Fibroblast of skin of back (primary cell): Measurements from ENCODE around the gene HTR1B. TPM values are rescaled to one million over a fixed set of nuclear protein-coding genes. Genes with fewer than 3 reads are reported as not detected.

Experiments used
- DNase-seq: peaks from one replicate; pipeline ENCODE4 v3.0.0-alpha.2; 2013
- polyA plus RNA-seq, 2 experiments: library from polyadenylated mRNA; unstranded; fragments of 120-200 nt; gene quantifications; one replicate each; pipeline ENCODE4 v1.2.1, GENCODE V29; 2013; ENCODE audit not compliant: insufficient read length in 2 of 2

The HTR1B gene, protein sequence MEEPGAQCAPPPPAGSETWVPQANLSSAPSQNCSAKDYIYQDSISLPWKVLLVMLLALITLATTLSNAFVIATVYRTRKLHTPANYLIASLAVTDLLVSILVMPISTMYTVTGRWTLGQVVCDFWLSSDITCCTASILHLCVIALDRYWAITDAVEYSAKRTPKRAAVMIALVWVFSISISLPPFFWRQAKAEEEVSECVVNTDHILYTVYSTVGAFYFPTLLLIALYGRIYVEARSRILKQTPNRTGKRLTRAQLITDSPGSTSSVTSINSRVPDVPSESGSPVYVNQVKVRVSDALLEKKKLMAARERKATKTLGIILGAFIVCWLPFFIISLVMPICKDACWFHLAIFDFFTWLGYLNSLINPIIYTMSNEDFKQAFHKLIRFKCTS
- 8.2 TPM for polyA plus RNA-seq (2013, experiment 1 of 2; ENCODE audit: insufficient read length)
- 9.7 TPM for polyA plus RNA-seq (2013, experiment 2 of 2; ENCODE audit: insufficient read length)

DNA sequence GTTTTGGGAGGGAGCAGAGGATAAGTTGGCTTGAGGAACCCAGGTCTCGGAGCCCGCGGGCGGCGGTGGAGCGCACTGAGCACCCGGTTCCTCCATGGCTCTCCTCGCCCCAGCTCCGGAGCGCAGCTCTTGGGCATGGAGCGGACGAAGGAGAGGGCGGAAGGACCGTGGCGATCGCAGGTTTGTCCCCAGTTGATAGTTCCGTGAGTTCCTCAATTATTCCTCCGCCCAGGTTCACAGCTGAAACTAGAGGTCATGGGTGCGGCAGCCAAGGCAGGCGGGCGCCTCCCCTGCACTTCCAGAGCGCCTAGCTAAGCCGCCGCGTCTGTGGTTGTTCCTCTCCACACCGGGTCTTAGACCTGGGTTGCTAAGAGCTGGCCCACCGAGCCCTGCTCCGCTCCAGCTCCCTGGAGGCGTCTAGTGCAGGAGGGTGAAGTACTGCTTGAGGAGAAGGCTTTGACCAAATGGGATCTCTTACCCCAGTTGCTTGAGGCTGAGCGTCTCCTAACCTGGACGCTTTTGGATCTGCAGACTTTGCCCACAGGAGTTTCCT, at the start of gene HTR1B:
HTR1B (minus strand) TSS at position 184 of the 553 bp plus-strand sequence; CDS start at position 96, 88 bp downstream.
- peak; percentile 47 for DNase-seq

DNA sequence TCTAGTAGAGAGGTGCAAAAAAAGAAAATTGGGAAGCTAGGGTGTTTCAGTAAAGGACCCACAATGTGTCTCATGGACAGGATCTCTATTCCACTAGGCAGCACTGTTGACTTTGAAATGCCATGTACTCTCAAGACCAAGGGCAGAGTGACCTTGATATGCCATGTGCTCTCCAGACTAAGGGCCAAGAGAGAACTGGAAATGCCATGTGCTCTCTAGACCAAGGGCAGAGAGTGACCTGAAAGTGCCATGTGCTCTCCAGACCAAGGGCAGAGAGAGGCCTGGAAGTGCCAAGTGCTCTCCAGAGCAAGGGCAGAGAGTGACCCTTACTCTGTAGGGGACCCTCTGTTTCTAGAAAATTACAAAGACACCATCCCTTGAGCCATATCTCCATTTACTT, 49.3 kb upstream of the HTR1B start:
- DNase-seq, result no peak

DNA sequence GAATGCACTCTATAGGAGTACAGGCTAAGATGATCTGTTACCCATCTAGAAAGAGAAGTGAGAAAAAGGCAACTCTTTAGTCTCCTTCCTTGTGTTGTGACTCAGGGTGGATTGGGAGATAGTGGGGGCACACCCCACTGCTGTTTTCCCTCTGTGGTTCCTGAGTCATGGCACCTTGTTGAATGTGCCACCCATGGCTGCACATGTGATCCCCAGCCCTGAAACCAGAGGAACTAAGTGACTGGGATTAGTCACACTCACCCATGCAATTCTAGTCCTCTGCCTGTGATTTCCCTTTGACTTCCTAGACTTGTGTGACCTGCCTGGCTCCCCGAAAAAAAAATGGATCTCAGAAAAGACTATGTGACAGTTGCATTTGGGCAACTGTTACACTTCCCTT, 48.6 kb upstream of the HTR1B start:
- DNase-seq, result no peak

DNA sequence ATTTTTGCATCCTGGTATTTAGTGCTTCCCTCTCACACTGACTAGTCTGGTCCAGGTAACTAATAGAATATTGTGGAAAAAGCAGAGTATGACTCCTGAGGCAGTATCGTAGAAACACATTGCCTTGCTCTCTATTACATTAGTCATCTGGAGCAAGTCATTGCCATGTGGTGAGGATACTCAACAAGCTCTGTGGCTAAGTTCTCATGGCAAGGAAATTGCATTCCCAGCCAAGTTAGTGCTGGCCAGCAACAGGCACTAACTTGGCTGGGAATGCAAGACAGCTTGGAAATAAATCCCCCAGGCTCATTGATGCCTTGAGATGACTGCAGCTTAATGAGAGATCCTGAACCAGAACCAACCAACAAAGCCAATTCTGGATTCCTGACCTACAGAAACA, 39.7 kb upstream of the HTR1B start:
- peak; percentile 11 for DNase-seq

DNA sequence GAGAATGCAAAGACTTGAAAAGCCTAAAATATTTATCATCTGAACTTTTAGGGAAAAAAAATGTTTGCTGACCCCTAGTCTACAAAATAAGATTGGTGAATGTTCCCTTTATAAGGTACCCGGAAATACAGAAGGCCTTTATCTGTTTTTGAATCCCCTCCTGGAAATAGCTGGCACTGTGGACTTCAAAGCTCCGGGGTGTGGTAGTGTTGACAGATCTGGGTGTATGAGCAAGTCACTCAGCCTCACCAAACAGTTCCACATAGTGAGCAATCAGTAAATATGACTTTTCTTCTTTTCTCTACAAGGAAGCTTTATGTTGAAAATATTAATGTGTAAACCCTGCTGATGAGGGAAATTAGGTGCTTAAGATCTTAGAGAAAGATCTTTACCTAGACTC, 29.2 kb upstream of the HTR1B start:
- DNase-seq, result no peak

DNA sequence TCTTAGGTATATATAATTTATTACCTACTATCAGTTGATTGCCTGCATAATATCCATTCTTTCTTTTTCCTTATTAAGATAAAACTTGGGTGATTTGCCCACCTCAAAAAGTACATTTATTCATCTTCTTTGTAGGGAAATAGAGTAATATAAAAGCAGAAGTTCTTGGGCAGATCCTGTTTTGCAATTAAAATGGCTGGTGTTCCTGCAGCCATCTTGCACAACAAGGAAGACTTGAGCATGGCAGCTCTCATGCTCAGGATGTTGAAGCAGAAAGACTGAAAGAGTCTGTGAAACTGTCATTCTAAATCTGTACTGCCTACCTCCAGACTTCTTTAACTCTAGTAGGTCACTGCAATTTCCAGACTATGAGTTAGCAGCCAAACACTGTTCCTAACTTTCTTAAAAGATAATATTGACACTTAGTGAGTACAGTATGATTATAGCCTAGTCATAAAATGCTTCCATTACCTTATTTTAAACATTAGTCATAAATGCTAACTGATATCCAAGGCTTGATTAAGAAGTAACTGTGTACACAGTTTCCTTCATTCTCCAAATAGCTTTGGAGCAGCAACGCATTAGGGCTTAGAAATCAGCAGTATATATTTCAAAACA, 24.6 kb upstream of the HTR1B start:
- DNase-seq, result no peak

DNA sequence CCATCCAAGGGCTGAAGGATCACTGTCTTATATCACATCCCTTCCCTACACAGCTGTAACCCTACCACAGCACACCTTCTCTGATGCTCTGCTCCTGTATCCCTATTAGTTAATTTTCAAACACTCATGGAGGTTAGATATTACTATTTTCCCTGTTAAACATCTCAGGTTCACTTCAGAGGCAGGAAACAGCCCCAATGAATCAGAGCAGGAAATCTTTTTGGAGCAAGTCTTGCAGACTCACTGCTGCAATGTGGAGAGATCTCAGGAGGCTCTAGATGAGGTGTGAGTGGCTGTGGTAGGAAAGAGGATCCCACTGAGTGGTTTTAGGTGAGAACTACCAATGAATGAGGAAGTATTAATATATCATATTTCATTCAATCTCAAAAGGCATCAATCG, 19.7 kb upstream of the HTR1B start:
- DNase-seq, result no peak

DNA sequence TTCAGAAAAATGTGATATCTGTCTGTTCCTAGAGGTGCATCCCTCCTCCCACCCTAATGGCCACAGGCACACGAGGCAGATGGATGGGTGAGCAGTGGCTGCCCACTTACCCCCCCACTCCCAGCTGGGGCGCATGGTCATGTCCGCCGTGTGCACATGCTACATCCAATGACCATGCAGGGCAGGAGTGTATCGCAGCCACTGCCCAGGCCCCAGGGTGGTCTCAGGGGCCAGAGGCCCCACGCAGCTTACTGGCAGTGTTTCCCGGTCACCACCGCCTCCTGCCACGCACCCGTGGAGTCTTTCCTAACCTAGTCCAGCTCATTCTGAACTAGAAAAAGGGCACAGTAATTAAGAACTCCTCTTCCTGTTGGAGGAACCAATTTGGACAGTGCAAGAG, 11.7 kb upstream of the HTR1B start:
- no peak for DNase-seq

DNA sequence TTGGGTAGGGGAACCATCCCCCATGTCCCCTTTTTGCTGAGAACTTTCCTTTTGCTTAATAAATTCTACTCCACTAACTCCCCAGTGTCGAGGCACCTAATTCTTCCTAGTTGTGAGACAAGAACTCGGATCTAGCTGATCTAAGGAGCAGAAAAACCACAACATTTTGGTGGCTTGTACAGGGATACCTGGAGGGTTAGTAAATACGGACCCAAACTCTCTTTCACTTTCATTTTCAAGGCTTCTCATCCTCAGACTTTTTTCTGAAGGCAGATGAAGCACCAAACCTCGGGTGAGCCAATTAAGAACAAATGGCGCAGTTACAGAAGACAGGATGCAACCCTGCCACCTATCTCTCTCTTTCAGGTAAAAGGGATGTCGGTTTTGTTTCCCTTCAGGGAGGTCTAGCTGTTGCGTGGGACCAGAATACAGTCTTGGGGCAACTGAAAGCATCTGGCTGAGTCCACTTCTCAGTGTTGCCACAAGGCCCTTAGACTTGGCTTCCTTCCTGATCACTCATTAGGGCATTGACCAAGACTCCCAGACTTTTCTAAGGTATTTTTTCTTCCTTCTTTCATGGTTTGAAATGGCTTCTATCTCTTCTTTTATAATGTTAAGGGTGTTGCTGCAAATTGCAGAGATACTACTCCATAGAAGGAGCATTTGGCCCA, 11.1 kb upstream of the HTR1B start:
- no peak for DNase-seq

DNA sequence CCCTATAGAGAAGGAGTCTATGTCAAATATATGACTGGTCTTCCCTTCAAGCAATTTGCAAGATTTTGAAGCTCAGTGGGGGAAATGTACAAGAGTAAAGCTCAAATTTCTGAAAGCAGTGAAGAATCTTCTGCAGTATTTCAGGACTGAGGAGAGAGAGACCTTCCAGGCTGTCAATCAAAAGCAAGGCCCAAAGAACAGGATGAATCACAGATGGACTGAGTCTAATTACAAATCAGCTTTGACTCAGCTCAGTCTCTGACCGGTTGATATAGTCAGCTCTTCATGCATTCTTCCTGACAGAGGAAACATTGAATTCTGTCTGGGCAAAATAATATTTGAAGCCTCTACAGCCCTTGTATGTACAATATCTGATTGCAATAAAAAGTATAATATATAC, 7.7 kb upstream of the HTR1B start:
- peak; percentile 42 for DNase-seq

DNA sequence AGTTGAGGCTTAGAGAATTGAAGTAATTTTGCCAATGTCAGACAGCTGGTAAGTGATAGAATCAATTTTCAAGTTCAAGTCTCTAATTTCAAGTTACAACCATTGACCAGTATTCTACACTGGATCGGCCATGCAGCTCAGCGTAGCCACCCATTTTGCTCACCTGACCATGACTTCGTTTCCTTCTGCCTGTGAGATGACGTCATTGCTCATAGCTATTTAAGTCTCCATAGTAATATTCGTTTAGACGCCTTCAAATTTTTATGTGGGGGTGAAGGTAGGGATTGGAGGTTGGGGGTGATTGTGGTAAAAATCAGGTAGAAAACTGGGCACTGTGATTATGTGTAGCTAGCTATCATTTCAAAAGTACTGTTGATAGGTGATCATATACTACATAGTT, 5.6 kb upstream of the HTR1B start:
- DNase-seq, result no peak

DNA sequence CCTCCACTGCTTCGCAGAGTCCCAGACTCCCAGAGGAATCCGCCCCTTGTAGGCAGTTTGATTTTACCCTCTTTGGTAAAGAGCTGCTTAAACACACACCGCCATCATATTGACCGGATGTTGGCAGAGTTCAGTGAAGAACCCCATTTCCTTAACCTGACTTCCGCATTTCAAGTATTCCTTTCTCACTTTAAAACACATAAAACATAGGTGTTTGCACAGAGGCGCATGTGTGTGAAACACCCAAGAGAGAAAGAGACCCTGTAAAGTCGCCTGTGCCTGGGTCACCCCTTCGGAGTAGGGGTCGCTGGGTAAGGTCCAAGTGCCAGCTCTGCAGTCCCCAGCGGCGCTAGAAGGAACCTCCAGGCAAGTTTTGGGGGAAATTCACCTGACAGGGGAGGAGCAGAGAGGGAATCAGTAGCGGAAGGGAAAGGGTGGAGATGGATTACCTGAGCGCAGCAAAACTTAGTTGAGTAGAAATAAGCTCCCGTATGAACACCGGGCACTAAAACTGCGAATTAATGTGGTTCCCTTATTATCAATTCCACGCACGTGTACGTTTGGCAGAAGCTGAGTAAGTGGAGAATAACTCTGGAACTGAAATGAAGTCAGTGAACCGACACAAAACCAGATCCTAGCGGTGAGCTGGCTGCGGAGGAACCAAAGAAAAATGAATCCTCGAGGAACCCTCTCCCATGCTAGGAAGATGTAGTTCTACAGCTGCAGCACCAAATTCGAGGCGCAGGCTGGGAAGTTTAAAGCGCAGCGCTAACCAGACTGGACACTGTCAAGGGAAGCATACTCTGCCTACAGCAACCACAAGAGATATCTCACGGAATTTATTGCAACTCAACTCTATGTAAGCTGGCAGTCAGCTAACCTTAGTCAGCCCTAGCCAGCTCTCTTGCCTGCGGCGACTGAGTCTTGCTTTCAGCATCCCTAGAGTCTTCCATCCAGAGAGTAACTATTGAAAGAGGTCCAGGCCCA, 3.5 kb upstream of the HTR1B start:
- no peak for DNase-seq

DNA sequence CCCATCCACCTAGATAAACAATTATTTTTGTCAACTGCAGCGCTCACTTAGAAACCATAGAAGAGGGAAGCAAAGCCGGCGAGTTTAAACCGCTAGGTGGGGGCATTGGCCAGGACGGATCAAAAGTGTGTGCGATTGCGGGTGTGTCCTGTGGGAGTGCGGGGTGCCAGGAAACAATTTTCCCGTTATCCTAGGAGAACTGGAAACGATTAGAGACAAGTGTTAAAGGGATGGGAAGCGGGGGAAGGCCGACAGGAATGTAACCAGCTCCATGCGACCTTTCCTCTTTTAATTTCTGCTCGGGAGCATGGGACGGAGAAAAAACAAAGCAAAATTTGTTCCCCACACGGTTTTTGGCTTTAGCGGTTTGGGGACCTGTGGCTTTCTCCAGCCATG, 2.8 kb upstream of the HTR1B start:
- DNase-seq, result peak; percentile 74

DNA sequence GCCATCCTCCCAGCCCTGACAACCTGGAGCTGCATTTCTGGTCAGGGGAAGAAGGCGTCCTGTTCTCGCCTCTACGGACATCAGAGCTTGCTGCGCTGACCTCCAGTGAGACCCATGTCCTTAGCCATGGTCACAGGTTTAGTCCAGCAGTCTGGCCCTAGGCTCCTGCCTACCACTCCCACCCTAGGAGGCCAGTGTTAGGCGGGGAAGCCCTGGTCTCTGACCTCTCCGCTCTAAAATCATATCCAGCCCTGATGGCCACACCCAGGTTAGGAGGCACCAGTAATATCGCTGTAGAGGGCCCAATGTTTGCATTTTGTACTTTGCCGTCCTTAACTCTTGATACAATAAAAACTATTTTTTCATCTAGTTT, 1.2 kb upstream of the HTR1B start:
- DNase-seq, result no peak

DNA sequence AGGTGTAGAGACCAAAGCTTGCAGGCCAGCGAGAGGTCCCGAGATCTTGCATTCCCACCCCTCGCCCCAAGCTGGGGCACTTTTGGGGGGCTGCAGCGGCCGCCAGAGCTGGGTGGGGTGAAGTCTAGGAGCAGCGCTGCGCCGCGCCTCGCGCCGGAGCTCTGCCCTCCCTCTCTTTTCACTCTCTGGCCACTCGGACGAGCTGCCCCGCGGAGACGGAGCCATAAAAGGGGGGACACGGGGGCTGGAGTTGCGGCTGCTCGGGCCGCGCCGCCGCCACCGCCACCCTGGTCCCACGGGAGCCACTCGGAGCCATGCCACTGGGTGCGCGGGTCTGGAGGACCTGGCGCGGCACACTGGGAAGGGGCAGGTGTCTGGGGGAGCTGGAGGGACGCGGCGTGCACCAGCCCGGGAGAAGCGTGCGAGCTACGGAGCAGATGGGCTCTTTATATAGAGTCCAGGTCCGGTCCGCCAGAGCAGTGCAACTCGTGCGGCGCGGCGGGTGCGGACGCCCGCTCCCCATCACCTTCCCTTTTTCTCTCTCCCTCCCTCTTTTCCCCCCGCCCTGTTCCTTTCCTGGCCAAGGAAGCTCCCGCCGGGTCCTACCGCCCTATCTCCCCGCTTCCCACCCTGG, 687 bp upstream of the HTR1B start:
- DNase-seq, result peak; percentile 58

DNA sequence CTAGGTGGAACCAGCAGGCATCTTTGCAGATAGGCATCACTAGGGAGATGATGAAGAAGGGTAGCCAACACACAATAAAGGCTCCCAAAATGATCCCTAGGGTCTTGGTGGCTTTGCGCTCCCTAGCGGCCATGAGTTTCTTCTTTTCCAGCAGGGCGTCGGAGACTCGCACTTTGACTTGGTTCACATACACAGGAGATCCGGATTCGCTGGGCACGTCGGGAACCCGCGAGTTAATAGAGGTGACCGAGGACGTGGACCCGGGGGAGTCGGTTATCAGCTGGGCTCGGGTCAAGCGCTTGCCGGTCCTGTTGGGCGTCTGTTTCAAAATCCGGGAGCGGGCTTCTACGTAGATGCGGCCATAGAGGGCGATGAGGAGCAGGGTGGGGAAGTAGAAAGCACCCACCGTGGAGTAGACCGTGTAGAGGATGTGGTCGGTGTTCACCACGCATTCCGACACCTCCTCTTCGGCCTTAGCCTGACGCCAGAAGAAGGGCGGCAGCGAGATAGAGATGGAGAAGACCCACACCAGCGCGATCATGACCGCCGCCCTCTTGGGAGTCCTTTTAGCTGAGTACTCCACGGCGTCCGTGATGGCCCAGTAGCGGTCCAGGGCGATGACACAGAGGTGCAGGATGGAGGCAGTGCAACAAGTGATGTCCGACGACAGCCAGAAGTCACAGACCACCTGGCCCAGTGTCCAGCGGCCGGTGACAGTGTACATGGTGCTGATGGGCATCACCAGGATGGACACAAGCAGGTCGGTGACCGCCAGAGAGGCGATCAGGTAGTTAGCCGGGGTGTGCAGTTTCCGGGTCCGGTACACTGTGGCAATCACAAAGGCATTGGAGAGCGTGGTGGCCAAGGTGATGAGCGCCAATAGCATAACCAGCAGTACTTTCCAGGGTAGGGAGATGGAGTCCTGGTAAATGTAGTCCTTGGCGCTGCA, 658 bp downstream of the HTR1B start:
- DNase-seq, result peak; percentile 71

DNA sequence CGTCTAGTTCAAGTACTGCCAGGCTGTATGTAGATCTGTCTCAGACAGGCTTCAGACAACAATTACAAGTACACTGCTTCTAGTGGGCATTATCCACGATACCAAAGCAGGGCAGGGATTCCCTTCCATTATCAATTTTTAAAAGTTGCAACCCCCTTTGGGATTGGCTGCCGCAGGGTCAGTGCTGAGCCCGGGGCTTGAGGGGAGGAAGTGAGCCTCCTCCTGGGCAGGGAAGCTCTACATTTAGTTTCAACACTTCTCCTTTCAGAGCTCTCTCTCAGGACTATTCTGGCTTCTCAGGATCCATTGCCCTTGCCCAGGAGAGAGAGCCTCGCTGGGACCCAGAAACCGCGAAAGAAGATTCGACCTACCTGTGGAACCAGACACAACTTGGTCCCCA, 1.5 kb downstream of the HTR1B start:
- no peak for DNase-seq

DNA sequence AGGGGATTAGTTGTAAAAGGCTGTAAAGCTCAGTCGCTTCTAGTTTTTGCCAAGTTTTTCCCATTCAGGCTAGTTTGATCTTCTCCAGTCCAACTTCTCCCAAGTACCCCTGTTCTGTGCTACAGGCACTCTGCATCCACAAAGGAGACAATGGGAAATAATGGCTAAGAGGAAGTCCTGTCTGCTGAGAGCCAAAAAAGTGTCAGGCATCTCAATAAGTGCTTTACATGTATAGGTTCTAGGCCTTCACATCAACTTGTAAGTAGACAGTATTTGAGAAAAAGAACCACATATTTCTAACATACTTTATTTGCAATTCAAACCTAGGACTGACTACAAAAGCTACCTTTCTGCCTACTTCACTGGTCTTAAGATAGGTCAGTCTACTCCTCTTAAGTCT, 4.9 kb downstream of the HTR1B start:
- DNase-seq, result no peak

DNA sequence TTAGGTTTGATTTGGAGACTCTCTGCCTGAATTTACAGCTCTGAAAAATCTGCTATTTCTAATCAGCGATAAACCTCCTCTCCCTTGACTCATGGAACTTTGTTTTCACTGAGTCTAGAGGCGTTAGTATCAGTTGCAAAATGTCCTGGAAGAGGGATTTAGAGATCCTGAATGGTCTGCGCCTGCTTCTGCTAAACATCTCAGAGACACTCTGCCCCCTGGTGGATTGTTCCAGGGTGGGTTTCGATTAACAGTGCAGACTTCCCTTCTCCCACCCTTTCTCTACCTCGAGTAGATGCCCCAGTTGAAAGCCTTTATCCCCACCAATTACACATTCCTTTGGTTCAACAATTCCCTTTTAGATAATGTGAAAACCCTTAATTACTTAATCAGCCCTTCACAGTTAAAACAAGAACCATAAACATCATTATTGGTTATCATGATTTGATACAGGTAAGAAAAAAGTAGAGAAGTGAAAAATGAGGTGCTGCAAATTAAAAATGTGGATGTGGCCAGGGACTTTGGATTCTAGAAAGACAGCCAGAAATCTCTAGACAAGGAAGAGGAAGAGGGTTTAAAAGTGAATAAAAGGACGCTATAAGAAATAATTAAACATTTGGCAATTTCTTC, 5.5 kb downstream of the HTR1B start:
- peak; percentile 96 for DNase-seq
